GM10266 (cell line): ENCODE data around the gene SS18L1.

Experiments
- DNase-seq: peaks from one replicate; pipeline ENCODE4 v3.0.0; 2012; ENCODE audit errors: extremely low spot score
- CTCF ChIP-seq: IDR thresholded peaks from 2 replicates; pipeline ENCODE4 v1.5.1; 2012; ENCODE audit warnings: mild to moderate bottlenecking, low read depth; ENCODE audit not compliant: control insufficient read depth, insufficient read depth; ENCODE audit errors: missing control alignments

Gene SS18L1

GRCh38 chr20:62129731-62130531 lies 13.6 kb upstream of the SS18L1 start:
- no peak for TF ChIP-seq CTCF
- no peak for DNase-seq

GRCh38 chr20:62131560-62132320 lies 11.8 kb upstream of the SS18L1 start:
- TF ChIP-seq CTCF = no peak
- no peak for DNase-seq

- no peak for DNase-seq
- no peak for TF ChIP-seq CTCF
Observed at GRCh38 chr20:62132421-62132820, 11.1 kb upstream of the SS18L1 start.

GRCh38 chr20:62133051-62133845 lies 10.3 kb upstream of the SS18L1 start:
- TF ChIP-seq CTCF = no peak
- no peak for DNase-seq

- TF ChIP-seq CTCF = no peak
- no peak for DNase-seq
Observed at GRCh38 chr20:62133864-62134263, 9.7 kb upstream of the SS18L1 start.

- DNase-seq = no peak
- no peak for TF ChIP-seq CTCF
Observed at GRCh38 chr20:62134735-62135231, 8.8 kb upstream of the SS18L1 start.
